Type B pancreatic cell (in vitro differentiated cells): ENCODE results near the gene LAMA5. TPM values are rescaled to one million over a fixed set of nuclear protein-coding genes. Genes with fewer than 3 reads are reported as not detected.

Experiments used
- DNase-seq: peaks from one replicate; pipeline ENCODE4 v3.0.0; 2021; ENCODE audit warnings: mixed read lengths; ENCODE audit not compliant: unreplicated experiment; ENCODE audit errors: extremely low spot score
- H3K27ac Mint-ChIP-seq: 2 replicates; pipeline ENCODE4 v1.8.0; 2021; ENCODE audit warnings: mild to moderate bottlenecking, mixed read lengths
- H3K27me3 Mint-ChIP-seq: 2 replicates; pipeline ENCODE4 v1.8.0; 2021; ENCODE audit warnings: mixed read lengths
- H3K36me3 Mint-ChIP-seq: 2 replicates; pipeline ENCODE4 v1.8.0; 2021; ENCODE audit warnings: mixed read lengths
- H3K4me1 Mint-ChIP-seq: one replicate; pipeline ENCODE4 v1.8.0; 2021; ENCODE audit warnings: mixed read lengths; ENCODE audit not compliant: unreplicated experiment
- H3K4me3 Mint-ChIP-seq: 2 replicates; pipeline ENCODE4 v1.8.0; 2021; ENCODE audit warnings: mild to moderate bottlenecking, mixed read lengths
- H3K9me3 Mint-ChIP-seq: 2 replicates; pipeline ENCODE4 v1.8.0; 2021; ENCODE audit warnings: mixed read lengths
- total RNA-seq: library from RNA; stranded (reverse); gene quantifications from 2 replicates; pipeline ENCODE4 v1.2.1, GENCODE V29; 2021; ENCODE audit warnings: low replicate concordance
- TF ChIP-seq, protein P1 (sequence below): fragments of 200-600 bp; sonication (generic); conservative IDR thresholded peaks from 2 replicates; pipeline ENCODE4 v1.5.0; 2021; ENCODE audit warnings: antibody characterized with exemption, mild to moderate bottlenecking

The LAMA5 gene
- total RNA-seq, 1 donor from 2014 or later = 246 TPM

- Mint-ChIP-seq H3K4me1 (no peaks in the 10 kb centered on the region), H3K27ac (peak overlapping the region; percentile 70), H3K4me3 (peak overlapping the region; percentile 74), H3K27me3 (no peaks in the 10 kb centered on the region), H3K36me3 (peaks cover 3% of the 10 kb centered on the region), H3K9me3 (no peaks in the 10 kb centered on the region)
- no peak for DNase-seq
- TF ChIP-seq, protein P1, sequence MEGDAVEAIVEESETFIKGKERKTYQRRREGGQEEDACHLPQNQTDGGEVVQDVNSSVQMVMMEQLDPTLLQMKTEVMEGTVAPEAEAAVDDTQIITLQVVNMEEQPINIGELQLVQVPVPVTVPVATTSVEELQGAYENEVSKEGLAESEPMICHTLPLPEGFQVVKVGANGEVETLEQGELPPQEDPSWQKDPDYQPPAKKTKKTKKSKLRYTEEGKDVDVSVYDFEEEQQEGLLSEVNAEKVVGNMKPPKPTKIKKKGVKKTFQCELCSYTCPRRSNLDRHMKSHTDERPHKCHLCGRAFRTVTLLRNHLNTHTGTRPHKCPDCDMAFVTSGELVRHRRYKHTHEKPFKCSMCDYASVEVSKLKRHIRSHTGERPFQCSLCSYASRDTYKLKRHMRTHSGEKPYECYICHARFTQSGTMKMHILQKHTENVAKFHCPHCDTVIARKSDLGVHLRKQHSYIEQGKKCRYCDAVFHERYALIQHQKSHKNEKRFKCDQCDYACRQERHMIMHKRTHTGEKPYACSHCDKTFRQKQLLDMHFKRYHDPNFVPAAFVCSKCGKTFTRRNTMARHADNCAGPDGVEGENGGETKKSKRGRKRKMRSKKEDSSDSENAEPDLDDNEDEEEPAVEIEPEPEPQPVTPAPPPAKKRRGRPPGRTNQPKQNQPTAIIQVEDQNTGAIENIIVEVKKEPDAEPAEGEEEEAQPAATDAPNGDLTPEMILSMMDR = no peak
These were observed 65.9 kb downstream of the LAMA5 start for GRCh38 chr20:62301111-62301668.

GRCh38 chr20:62300319-62300718 is 66.8 kb downstream of the LAMA5 start:
- Mint-ChIP-seq H3K36me3 (no peaks in the 10 kb centered on the region), H3K9me3 (no peaks in the 10 kb centered on the region), H3K27ac (no peak overlapping the region), H3K4me1 (no peaks in the 10 kb centered on the region), H3K4me3 (no peak overlapping the region), H3K27me3 (no peaks in the 10 kb centered on the region)
- no peak for DNase-seq
- TF ChIP-seq, protein P1 = no peak

DNA sequence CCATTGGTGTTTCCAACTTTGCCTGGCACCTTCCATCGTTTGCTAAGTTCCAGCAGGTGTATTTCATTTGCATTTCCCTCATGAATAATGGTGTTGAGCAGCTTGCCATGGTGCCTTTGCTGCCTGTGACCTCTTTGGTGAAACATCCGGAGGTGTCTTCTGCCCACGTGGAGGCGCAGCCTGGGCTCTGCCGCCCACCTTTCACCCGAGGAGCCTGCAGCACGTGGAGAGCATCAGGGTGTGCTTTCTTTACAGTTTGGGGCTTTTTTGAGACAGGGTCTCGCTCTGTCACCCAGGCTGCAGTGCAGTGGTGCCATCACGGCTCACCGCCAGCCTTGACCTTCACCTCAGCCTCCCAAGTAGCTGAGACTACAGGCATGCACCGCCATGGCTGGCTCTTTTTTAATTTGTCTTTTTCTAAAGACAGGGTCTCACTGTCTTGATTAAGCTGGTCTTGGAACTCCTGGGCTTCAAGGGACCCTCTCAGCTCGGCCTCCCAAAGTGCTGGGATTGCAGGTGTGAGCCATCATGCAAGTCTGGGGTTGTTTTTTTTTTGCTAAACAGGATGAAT is 67.4 kb downstream of the LAMA5 start:
- no peaks in the 10 kb centered on the region for H3K27me3 Mint-ChIP-seq
- H3K4me3 Mint-ChIP-seq = no peak overlapping the region
- no peak for DNase-seq
- H3K9me3 Mint-ChIP-seq = no peaks in the 10 kb centered on the region
- no peaks in the 10 kb centered on the region for H3K36me3 Mint-ChIP-seq
- no peak overlapping the region for H3K27ac Mint-ChIP-seq
- H3K4me1 Mint-ChIP-seq = no peaks in the 10 kb centered on the region
- TF ChIP-seq, protein P1 = no peak

GRCh38 chr20:62298577-62299249 is 68.4 kb downstream of the LAMA5 start:
- Mint-ChIP-seq H3K9me3 (no peaks in the 10 kb centered on the region), H3K4me3 (no peak overlapping the region), H3K27ac (no peak overlapping the region), H3K27me3 (no peaks in the 10 kb centered on the region), H3K36me3 (no peaks in the 10 kb centered on the region), H3K4me1 (no peaks in the 10 kb centered on the region)
- TF ChIP-seq, protein P1 = no peak
- no peak for DNase-seq

- H3K27me3 Mint-ChIP-seq = no peaks in the 10 kb centered on the region
- no peak overlapping the region for H3K27ac Mint-ChIP-seq
- TF ChIP-seq, protein P1 = no peak
- no peak for DNase-seq
- H3K9me3 Mint-ChIP-seq = no peaks in the 10 kb centered on the region
- H3K4me3 Mint-ChIP-seq = no peak overlapping the region
- no peaks in the 10 kb centered on the region for H3K36me3 Mint-ChIP-seq
- H3K4me1 Mint-ChIP-seq = no peaks in the 10 kb centered on the region
These were observed 69.5 kb downstream of the LAMA5 start for GRCh38 chr20:62297449-62298227.
